Measurements from ENCODE around the gene PAM. TPM values are rescaled to one million over a fixed set of nuclear protein-coding genes. Genes with fewer than 3 reads are reported as not detected.

PAM gene
- total and polyA plus RNA-seq, 2 of the 8 experiments (the other 6 are each of a cell fraction or from before 2014, with no cell fraction given), result 30.4 to 67.8 TPM

- Histone ChIP-seq H2AK5ac (ENCODE audit: low read depth, low read length) (no peak overlapping the region), H3K14ac (ENCODE audit: insufficient read length) (no peak overlapping the region), H2BK5ac (ENCODE audit: low read depth, low read length) (no peak overlapping the region), H3K23me2 (ENCODE audit: low read depth, low read length) (no peaks in the 10 kb centered on the region), H3K9me3 (ENCODE audit: insufficient read depth in 2 of 2, low read depth in 1 of 2, low read length in 1 of 2) (no peaks in the 10 kb centered on the region), H3K4me1 (replicated peaks in 1 of 4; ENCODE audit: control insufficient read depth in 3 of 4, insufficient read depth in 4 of 4, low read length in 3 of 4) (no peaks in the 10 kb centered on the region), H2AFZ (ENCODE audit: low read length) (no peak overlapping the region), H4K20me1 (replicated peaks in 1 of 2; ENCODE audit: control insufficient read depth in 1 of 2, insufficient read depth in 2 of 2, low read length in 2 of 2) (no peaks in the 10 kb centered on the region), H3K18ac (ENCODE audit: extremely low read depth, low read length) (no peak overlapping the region), H3K79me2 (ENCODE audit: control insufficient read depth in 1 of 2, insufficient read depth in 2 of 2, low read length in 2 of 2) (no peaks in the 10 kb centered on the region), H3K27me3 (replicated peaks in 1 of 4; ENCODE audit: control insufficient read depth in 3 of 4, extremely low read depth in 1 of 4, insufficient read depth in 3 of 4, low read length in 3 of 4) (peaks cover 0 to 1% (median 0%) of the 10 kb centered on the region in 4 experiments; a peak in 1 of 7 replicates), H3K56ac (replicated peaks; ENCODE audit: insufficient read length, low read depth, low read length) (no peak overlapping the region), H3K36me3 (ENCODE audit: control insufficient read depth in 2 of 4, insufficient read depth in 4 of 4, low read length in 3 of 4) (no peaks in the 10 kb centered on the region), H4K91ac (replicated peaks; ENCODE audit: insufficient read length, low read length) (no peak overlapping the region), H3K4me2 (ENCODE audit: insufficient read depth in 1 of 2, low read depth in 2 of 2, low read length in 2 of 2) (no peak overlapping the region), H4K5ac (ENCODE audit: insufficient read length, low read depth, low read length) (no peak overlapping the region), H3K79me1 (ENCODE audit: low read depth, low read length) (no peaks in the 10 kb centered on the region), H2BK20ac (ENCODE audit: low read length) (no peak overlapping the region), H3K4me3 (ENCODE audit: extremely low read depth in 1 of 4, insufficient read depth in 2 of 4, low read depth in 3 of 4, low read length in 4 of 4) (no peak overlapping the region), H2BK120ac (replicated peaks; ENCODE audit: low read depth, low read length) (no peak overlapping the region), H4K8ac (ENCODE audit: extremely low read depth, insufficient read depth, low read length) (no peak overlapping the region), H3K4ac (replicated peaks; ENCODE audit: insufficient read length, low read depth, low read length) (no peak overlapping the region), H3K23ac (ENCODE audit: insufficient read length) (no peak overlapping the region), H3K27ac (ENCODE audit: low read depth, low read length) (no peak overlapping the region), H3K9ac (replicated peaks in 1 of 4; ENCODE audit: extremely low read depth in 1 of 4, low read depth in 3 of 4, low read length in 3 of 4) (no peak overlapping the region), H2BK15ac (ENCODE audit: low read length) (no peak overlapping the region), H2BK12ac (ENCODE audit: low read depth, low read length) (no peak overlapping the region)
- 89% methylated on average over 4 of the region's 4 CpGs; no CpG with 5 or more reads in 1 of the 2 experiments for WGBS, 2 experiments (ENCODE audit: extremely low coverage in 1 of 2, insufficient coverage in 1 of 2, insufficient read length in 1 of 2, insufficient replicate concordance in 2 of 2, low coverage in 1 of 2, low lambda C conversion rate in 2 of 2, missing lambda C conversion rate in 1 of 2)
- FAIRE-seq, result no peak
- CTCF ChIA-PET (ENCODE audit: partially characterized antibody), result interaction anchor here (0.8 to 1.1 kb wide), 3 partner anchors 10 to 272 kb away, joined by 3 to 4 read pairs (median 3); no protein-coding TSS in a partner anchor
- TF ChIP-seq FOSL1 (IDR thresholded peaks at IDR 0.05; ENCODE audit: insufficient read depth, low read depth, low read length) (no peak), SRF (IDR thresholded peaks at IDR 0.05; ENCODE audit: low read depth, low read length) (no peak)
- POLR2A ChIA-PET (ENCODE audit: partially characterized antibody), result no interaction called here
- no peak for DNase-seq (ENCODE audit: low read depth in 1 of 2, low spot score in 2 of 2)
These were observed 101.3 kb downstream of the PAM start for GRCh38 chr5:102856389-102856777.

All from H1 (cell line).